Kidney epithelial cell (primary cell): Measurements from ENCODE around the gene NPHP4. TPM values are rescaled to one million over a fixed set of nuclear protein-coding genes. Genes with fewer than 3 reads are reported as not detected.
"Not testable (repeated sequence)": the region's sequence is repeated elsewhere in the genome, so short reads cannot be mapped to it uniquely, and the experiment has no call there.

Experiments
- DNase-seq: peaks from one replicate; pipeline ENCODE4 v3.0.0-alpha.2; 2010; ENCODE audit warnings: low read depth
- H3K27me3 ChIP-seq: 2 replicates; pipeline ENCODE4 v1.6.0; 2011; ENCODE audit warnings: low read length; ENCODE audit not compliant: control insufficient read depth, insufficient read depth
- H3K36me3 ChIP-seq: 2 replicates; pipeline ENCODE4 v1.5.1; 2011; ENCODE audit warnings: low read length; ENCODE audit not compliant: control insufficient read depth, insufficient read depth
- H3K4me3 ChIP-seq: 2 replicates; pipeline ENCODE4 v1.5.1; 2011; ENCODE audit warnings: low read depth, mild to moderate bottlenecking, control low read depth, low read length
- total RNA-seq: library from RNA; depleted of rRNA; stranded (reverse); fragments of >200 nt; gene quantifications from 2 replicates; pipeline ENCODE4 v1.2.3, GENCODE V29; 2015
- TF ChIP-seq, protein P1 (sequence below): IDR thresholded peaks from 2 replicates; pipeline ENCODE4 v1.5.1; 2011; ENCODE audit warnings: mild to moderate bottlenecking, moderate library complexity, low read length, control low read depth, inconsistent platforms; ENCODE audit not compliant: insufficient read depth, poor library complexity, severe bottlenecking

NPHP4 gene
- total RNA-seq, 1 donor from 2014 or later, result 6.6 TPM

DNA sequence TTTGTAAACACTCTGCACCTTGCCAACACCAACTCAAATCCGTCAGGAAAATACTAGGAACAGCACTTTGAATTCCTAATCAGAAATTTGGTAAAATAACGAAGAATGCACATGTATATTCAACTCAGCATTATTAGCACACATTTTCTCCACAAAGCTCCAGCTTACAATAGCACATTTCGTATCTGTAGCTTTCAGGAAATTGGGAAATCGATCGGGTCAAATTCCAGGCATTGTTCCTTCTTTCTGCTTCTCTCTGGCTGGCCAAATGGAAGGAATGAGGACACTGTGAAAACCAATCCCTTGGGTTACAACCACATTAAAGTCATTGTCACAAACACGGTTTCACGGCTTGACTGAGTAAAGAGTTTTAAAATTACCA, 58.6 kb downstream of the NPHP4 start:
- Histone ChIP-seq H3K27me3 (no peaks in the 10 kb centered on the region), H3K4me3 (no peak overlapping the region), H3K36me3 (no peaks in the 10 kb centered on the region)
- TF ChIP-seq, protein P1, sequence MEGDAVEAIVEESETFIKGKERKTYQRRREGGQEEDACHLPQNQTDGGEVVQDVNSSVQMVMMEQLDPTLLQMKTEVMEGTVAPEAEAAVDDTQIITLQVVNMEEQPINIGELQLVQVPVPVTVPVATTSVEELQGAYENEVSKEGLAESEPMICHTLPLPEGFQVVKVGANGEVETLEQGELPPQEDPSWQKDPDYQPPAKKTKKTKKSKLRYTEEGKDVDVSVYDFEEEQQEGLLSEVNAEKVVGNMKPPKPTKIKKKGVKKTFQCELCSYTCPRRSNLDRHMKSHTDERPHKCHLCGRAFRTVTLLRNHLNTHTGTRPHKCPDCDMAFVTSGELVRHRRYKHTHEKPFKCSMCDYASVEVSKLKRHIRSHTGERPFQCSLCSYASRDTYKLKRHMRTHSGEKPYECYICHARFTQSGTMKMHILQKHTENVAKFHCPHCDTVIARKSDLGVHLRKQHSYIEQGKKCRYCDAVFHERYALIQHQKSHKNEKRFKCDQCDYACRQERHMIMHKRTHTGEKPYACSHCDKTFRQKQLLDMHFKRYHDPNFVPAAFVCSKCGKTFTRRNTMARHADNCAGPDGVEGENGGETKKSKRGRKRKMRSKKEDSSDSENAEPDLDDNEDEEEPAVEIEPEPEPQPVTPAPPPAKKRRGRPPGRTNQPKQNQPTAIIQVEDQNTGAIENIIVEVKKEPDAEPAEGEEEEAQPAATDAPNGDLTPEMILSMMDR, result no peak
- no peak for DNase-seq

DNA sequence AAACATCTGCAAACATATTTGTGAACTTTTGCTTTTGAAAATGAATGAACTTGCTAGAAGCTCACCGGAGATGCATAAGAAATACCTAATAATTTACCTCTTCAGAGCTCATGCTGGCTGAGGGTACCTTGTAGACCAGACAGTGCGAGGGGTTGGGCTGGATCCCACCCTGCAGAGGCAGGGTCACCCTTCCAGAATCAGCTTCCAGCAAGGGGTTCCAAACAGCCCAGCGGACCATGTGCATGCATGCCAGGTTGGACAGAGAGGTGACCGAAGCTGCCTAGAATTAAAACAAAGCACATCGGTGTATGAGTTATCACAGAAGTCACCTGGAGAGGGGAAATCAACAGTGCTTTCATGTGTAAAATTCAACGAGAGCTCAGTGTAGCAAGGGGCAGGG, 59.2 kb downstream of the NPHP4 start:
- no peaks in the 10 kb centered on the region for H3K27me3 ChIP-seq
- no peak overlapping the region for H3K4me3 ChIP-seq
- DNase-seq, result no peak
- no peaks in the 10 kb centered on the region for H3K36me3 ChIP-seq
- TF ChIP-seq, protein P1, result no peak

DNA sequence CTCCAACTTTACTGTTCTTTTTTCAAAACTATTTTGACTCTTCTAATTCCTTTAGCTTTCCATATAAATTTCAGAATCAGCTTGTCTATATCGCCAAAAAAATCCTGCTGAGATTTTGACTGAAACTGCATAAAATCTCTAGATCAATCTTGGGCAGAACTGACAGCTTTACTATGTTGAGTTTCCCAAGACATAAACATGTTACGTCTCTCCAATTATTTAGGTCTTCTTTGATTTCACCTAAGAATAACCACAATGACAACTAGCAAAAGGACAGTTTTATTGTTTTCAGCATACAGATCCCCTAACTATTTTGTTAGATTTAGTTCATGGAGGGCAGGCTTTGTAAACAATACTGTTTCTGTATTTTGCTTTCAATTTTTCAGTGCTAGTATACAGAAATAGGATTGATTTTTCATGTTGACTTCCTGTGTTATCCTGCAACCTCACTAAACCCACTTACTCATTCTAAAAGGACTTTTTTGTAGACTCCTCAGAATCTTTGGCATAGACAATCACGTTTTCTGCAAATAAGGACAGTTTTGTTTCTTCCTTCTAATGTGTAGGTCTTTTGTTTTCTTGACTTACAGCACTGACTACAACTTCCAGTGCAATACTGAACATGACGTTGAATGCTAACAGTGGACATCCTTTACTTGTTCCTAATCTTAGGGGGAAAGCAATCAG, 63.4 kb downstream of the NPHP4 start:
- Histone ChIP-seq H3K27me3 (no peaks in the 10 kb centered on the region), H3K36me3 (no peaks in the 10 kb centered on the region), H3K4me3 (no peak overlapping the region)
- DNase-seq, result no peak
- TF ChIP-seq, protein P1, result no peak

DNA sequence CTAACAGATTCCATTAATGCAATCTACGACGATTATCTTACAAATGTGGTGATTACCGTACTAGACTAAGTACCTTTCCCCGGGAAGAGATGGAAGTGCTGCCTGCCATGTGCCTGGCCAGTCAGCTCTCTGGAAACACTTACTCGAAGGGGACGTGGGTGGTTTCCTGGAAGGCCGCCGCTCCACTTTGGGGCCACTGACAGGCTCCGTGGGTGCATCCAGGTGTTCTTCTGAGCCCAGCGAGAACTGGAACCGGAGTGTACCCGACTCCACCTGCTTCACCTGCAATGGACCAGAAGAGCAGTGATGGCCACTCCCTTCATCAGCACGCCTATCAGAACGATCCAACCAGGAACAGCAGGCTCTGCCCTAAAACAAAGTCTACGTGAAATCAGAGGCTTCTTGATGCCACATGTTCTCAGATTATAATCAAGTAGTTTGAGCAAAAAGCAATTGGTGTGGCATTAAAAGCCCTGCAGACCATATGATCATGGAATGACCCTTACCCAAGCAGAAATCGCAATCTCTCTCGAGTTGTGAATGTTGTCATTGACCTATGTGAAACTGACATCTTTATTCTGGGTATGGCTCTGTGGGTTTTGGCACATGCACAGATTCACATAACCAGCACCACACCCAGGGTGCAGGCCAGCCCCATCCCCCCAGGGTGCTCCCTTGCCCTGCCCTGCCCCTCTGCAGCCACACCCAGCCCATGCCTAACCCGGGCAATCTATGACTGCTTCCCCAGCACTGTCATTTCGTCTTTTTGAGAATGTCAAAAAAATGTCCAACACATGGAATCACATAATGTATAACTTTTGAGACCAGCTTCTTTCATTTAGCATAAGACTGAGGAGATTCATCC, 64.5 kb downstream of the NPHP4 start:
- Histone ChIP-seq H3K36me3 (no peaks in the 10 kb centered on the region), H3K27me3 (no peaks in the 10 kb centered on the region), H3K4me3 (no peak overlapping the region)
- no peak for DNase-seq
- TF ChIP-seq, protein P1, result no peak

DNA sequence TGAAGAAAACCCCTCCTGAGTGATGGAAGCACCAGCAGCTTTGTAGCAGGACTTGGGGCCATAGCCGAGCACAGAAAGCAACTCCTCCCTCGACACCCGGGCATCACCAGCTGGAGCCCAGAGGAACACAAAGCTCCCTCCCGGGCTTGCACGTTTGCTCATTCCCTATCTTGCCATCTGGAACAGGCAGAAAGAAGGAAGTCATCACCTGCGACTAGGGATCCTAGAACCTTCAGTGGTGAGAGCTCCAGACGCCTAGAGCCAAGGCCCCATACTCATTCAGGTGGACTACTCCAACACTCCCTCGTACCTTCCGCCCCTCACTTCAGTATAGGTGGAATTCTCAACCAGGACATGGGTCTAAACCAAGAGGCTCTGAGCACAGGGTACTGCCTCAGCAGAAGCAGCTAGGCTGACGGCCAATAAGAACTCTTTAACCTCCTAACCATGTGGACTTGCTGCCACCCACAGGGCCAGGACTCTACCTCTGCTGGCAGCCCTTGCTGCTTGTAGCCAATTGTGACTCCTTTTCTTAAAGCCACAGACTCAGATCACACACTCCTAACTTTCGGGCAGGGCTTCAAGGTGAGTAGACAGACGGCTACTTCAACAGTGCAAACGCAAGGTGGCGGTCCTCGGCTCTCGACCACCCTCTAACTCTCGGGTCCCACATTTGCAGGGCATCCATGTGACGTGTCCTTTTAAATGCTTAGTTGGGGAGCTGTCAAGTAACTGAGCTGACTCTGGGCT, 65.4 kb downstream of the NPHP4 start:
- Histone ChIP-seq H3K27me3 (no peaks in the 10 kb centered on the region), H3K4me3 (no peak overlapping the region), H3K36me3 (no peaks in the 10 kb centered on the region)
- TF ChIP-seq, protein P1, result no peak
- DNase-seq, result no peak

DNA sequence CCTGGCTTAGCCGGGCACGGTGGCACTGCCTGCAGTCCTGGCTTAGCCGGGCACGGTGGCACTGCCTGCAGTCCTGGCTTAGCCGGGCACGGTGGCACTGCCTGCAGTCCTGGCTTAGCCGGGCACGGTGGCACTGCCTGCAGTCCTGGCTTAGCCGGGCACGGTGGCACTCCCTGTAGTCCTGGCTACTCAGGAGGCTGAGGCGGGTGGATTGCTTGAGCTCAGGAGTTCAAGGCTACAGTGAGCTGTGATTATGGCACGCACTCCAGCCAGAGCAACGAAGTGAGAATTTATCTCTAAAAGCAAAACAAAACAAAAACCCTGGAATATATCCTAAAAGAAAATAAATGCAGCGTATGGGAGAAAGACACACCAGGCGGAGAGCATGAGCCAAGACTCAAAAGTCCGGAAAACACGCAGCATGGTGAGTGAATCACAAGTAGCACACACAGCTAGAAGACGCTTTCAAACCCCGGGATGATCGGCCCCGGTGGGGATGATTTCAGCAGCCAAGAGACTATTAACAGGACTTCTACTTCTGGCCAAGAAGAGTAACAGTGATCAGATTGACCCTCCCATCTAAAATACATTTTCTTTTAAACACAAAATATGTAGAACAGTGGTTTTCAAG, 69.4 kb downstream of the NPHP4 start:
- DNase-seq, H3K27me3 ChIP-seq, H3K36me3 ChIP-seq, H3K4me3 ChIP-seq: not testable (repeated sequence)
